Activated CD4-positive, CD25-positive, alpha-beta regulatory T cell treated with anti-CD3 and anti-CD28 coated beads, Interleukin-2, amount 50 U/mL, for 72 hours (primary cell): ENCODE results near the gene SNRPD3.
"Not testable (repeated sequence)": the region's sequence is repeated elsewhere in the genome, so short reads cannot be mapped to it uniquely, and the experiment has no call there.

Experiments used
- DNase-seq: peaks from one replicate; pipeline ENCODE4 v3.0.0; 2021

The SNRPD3 gene

GRCh38 chr22:24593559-24593835 lies 37.7 kb downstream of the SNRPD3 start:
- not testable (repeated sequence) for DNase-seq

GRCh38 chr22:24593836-24594568 lies 38.2 kb downstream of the SNRPD3 start:
- DNase-seq: no peak

- DNase-seq: no peak
These were observed 38.8 kb downstream of the SNRPD3 start for GRCh38 chr22:24594569-24595120.

GRCh38 chr22:24595228-24595627 lies 39.4 kb downstream of the SNRPD3 start:
- no peak for DNase-seq

- DNase-seq: no peak
These were observed 40.1 kb downstream of the SNRPD3 start for GRCh38 chr22:24595863-24596262.

- DNase-seq: not testable (repeated sequence)
These were observed 41.3 kb downstream of the SNRPD3 start for GRCh38 chr22:24597076-24597475.

- no peak for DNase-seq
These were observed 43.7 kb downstream of the SNRPD3 start for GRCh38 chr22:24599514-24599913.

GRCh38 chr22:24599958-24600715 lies 44.3 kb downstream of the SNRPD3 start:
- not testable (repeated sequence) for DNase-seq

GRCh38 chr22:24601217-24602104 lies 45.7 kb downstream of the SNRPD3 start:
- DNase-seq: no peak

GRCh38 chr22:24602105-24602749 lies 46.4 kb downstream of the SNRPD3 start:
- DNase-seq: not testable (repeated sequence)

- DNase-seq: not testable (repeated sequence)
These were observed 47.3 kb downstream of the SNRPD3 start, which contains the start of gene GGT1 for GRCh38 chr22:24602847-24603769. TSS of gene GGT1 (plus strand) at chr22:24603193. CDS start at chr22:24611082, 7,889 bp downstream.

- not testable (repeated sequence) for DNase-seq
These were observed 48.2 kb downstream of the SNRPD3 start for GRCh38 chr22:24603770-24604629.

- DNase-seq: not testable (repeated sequence)
These were observed 50.5 kb downstream of the SNRPD3 start for GRCh38 chr22:24606340-24606739.

GRCh38 chr22:24607429-24607983 lies 51.7 kb downstream of the SNRPD3 start:
- DNase-seq: peak; percentile 66

- not testable (repeated sequence) for DNase-seq
These were observed 52.5 kb downstream of the SNRPD3 start for GRCh38 chr22:24608327-24608726.

GRCh38 chr22:24609888-24610287 lies 54.1 kb downstream of the SNRPD3 start:
- not testable (repeated sequence) for DNase-seq

- not testable (repeated sequence) for DNase-seq
These were observed 59.0 kb downstream of the SNRPD3 start for GRCh38 chr22:24614794-24615193.

GRCh38 chr22:24621244-24621643 lies 65.4 kb downstream of the SNRPD3 start:
- not testable (repeated sequence) for DNase-seq

- DNase-seq: not testable (repeated sequence)
These were observed 66.8 kb downstream of the SNRPD3 start for GRCh38 chr22:24622596-24622995.
